ENCODE data around the gene KCNQ1.

DNA sequence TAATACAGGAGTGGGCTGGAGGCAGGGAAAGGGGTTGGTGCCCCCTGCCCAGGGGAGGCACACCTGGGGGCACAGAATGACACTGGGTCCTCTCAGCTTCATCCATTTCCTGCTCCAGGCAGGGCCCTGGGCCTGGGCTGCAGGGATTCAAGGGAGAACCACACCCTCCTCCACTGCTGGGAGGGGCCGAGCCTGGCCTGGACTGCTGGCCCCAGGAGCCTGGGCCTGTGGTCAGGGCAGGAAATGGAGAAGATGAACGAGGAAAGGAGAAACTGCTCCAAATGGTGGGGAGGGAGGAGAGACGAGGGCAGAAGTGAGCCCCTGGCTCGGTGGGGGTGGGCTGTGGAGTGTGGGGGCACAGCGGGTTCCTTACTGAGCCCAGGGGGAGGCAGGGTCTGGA is 293.1 kb downstream of the KCNQ1 start:
- TF ChIP-seq POLR2A (conservative IDR thresholded peaks at IDR 0.05) (no peak), YBX1 (IDR thresholded peaks at IDR 0.05) (no peak), NR2F6 (CRISPR knock-in tag; IDR thresholded peaks at IDR 0.05) (no peak), BRCA1 (IDR thresholded peaks at IDR 0.05) (no peak), BRCA1 (CRISPR knock-in tag; IDR thresholded peaks at IDR 0.05) (no peak), CHCHD3 (CRISPR knock-in tag; IDR thresholded peaks at IDR 0.05) (no peak), ZNF707 (CRISPR knock-in tag; conservative IDR thresholded peaks at IDR 0.05) (no peak)
- TF ChIP-seq, protein P1, sequence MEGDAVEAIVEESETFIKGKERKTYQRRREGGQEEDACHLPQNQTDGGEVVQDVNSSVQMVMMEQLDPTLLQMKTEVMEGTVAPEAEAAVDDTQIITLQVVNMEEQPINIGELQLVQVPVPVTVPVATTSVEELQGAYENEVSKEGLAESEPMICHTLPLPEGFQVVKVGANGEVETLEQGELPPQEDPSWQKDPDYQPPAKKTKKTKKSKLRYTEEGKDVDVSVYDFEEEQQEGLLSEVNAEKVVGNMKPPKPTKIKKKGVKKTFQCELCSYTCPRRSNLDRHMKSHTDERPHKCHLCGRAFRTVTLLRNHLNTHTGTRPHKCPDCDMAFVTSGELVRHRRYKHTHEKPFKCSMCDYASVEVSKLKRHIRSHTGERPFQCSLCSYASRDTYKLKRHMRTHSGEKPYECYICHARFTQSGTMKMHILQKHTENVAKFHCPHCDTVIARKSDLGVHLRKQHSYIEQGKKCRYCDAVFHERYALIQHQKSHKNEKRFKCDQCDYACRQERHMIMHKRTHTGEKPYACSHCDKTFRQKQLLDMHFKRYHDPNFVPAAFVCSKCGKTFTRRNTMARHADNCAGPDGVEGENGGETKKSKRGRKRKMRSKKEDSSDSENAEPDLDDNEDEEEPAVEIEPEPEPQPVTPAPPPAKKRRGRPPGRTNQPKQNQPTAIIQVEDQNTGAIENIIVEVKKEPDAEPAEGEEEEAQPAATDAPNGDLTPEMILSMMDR (IDR thresholded peaks at IDR 0.05 in 2 of 3, conservative IDR thresholded peaks at IDR 0.05 in 1 of 3; ENCODE audit: insufficient read depth in 2 of 3, low read depth in 1 of 3, low read length in 3 of 3): no peak
- TF ChIP-seq, protein P2, sequence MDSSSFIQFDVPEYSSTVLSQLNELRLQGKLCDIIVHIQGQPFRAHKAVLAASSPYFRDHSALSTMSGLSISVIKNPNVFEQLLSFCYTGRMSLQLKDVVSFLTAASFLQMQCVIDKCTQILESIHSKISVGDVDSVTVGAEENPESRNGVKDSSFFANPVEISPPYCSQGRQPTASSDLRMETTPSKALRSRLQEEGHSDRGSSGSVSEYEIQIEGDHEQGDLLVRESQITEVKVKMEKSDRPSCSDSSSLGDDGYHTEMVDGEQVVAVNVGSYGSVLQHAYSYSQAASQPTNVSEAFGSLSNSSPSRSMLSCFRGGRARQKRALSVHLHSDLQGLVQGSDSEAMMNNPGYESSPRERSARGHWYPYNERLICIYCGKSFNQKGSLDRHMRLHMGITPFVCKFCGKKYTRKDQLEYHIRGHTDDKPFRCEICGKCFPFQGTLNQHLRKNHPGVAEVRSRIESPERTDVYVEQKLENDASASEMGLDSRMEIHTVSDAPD (CRISPR knock-in tag; IDR thresholded peaks at IDR 0.05): no peak
- TF ChIP-seq, protein P3, sequence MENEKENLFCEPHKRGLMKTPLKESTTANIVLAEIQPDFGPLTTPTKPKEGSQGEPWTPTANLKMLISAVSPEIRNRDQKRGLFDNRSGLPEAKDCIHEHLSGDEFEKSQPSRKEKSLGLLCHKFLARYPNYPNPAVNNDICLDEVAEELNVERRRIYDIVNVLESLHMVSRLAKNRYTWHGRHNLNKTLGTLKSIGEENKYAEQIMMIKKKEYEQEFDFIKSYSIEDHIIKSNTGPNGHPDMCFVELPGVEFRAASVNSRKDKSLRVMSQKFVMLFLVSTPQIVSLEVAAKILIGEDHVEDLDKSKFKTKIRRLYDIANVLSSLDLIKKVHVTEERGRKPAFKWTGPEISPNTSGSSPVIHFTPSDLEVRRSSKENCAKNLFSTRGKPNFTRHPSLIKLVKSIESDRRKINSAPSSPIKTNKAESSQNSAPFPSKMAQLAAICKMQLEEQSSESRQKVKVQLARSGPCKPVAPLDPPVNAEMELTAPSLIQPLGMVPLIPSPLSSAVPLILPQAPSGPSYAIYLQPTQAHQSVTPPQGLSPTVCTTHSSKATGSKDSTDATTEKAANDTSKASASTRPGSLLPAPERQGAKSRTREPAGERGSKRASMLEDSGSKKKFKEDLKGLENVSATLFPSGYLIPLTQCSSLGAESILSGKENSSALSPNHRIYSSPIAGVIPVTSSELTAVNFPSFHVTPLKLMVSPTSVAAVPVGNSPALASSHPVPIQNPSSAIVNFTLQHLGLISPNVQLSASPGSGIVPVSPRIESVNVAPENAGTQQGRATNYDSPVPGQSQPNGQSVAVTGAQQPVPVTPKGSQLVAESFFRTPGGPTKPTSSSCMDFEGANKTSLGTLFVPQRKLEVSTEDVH (IDR thresholded peaks at IDR 0.05; ENCODE audit: low read depth, partially characterized antibody): no peak
- TF ChIP-seq, protein P4, sequence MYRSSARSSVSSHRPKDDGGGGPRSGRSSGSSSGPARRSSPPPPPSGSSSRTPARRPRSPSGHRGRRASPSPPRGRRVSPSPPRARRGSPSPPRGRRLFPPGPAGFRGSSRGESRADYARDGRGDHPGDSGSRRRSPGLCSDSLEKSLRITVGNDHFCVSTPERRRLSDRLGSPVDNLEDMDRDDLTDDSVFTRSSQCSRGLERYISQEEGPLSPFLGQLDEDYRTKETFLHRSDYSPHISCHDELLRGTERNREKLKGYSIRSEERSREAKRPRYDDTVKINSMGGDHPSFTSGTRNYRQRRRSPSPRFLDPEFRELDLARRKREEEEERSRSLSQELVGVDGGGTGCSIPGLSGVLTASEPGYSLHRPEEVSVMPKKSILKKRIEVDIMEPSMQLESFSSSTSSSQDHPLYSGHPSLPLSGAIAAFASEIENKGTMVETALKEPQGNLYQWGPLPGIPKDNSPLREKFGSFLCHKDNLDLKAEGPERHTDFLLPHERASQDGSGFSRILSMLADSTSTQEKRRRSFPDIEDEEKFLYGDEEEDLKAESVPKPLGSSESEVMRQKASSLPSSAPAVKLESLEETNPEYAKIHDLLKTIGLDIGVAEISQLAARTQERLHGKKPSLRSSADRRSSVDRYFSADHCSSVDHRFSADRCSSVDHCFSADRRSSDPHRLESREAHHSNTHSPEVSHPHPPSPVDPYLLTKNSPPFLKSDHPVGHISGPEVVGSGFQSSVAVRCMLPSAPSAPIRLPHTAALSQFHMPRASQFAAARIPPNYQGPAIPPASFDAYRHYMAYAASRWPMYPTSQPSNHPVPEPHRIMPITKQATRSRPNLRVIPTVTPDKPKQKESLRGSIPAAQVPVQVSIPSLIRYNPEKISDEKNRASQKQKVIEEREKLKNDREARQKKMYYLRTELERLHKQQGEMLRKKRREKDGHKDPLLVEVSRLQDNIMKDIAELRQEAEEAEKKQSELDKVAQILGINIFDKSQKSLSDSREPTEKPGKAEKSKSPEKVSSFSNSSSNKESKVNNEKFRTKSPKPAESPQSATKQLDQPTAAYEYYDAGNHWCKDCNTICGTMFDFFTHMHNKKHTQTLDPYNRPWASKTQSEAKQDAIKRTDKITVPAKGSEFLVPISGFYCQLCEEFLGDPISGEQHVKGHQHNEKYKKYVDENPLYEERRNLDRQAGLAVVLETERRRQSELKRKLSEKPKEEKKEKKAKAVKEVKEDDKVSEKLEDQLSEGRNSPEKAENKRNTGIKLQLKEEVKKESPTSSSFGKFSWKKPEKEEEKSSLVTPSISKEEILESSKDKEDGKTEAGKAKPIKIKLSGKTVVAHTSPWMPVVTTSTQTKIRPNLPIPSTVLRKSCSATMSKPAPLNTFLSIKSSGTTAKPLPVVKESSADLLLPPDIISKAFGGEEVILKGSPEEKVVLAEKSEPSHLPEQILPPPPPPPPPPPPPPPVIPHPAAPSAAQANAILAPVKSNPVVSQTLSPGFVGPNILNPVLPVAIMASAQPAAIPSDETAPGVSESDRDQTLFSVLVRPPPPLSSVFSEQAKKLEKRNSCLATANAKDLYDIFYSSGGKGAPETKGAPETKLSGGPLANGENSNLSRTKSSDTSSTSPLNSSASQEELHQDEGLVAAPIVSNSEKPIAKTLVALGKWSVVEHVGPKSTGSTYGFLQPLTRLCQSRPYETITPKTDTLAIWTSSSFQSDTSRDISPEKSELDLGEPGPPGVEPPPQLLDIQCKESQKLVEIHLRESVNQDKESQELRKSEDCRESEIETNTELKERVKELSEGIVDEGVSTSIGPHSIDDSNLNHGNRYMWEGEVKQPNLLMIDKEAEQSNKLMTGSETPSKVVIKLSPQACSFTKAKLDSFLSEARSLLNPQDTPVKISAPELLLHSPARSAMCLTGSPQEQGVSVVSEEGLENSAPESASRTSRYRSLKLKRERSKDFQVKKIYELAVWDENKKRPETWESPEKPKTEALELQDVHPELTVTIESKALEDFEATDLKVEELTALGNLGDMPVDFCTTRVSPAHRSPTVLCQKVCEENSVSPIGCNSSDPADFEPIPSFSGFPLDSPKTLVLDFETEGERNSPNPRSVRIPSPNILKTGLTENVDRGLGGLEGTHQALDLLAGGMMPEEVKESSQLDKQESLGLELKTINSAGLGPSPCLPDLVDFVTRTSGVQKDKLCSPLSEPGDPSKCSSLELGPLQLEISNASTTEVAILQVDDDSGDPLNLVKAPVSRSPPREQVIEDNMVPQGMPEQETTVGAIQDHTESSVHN (IDR thresholded peaks at IDR 0.05; ENCODE audit: borderline replicate concordance in 1 of 2, low read depth in 1 of 2): no peak
